Keratinocyte (primary cell): ENCODE data around the gene WDR4. TPM values are rescaled to one million over a fixed set of nuclear protein-coding genes. Genes with fewer than 3 reads are reported as not detected.
"Not testable (repeated sequence)": the region's sequence is repeated elsewhere in the genome, so short reads cannot be mapped to it uniquely, and the experiment has no call there.

ENCODE experiments used
- DNase-seq: peaks from one replicate; pipeline ENCODE4 v3.0.0-alpha.2; 2011; ENCODE audit warnings: low read depth, missing footprints, low spot score
- FAIRE-seq: peaks from 2 replicates; lab custom pipeline; 2011; peaks lifted over from hg19 to GRCh38; lab: Jason Lieb, UNC
- H2AFZ ChIP-seq: 2 replicates; pipeline ENCODE4 v1.6.0; 2012; ENCODE audit warnings: low read length, control low read depth, inconsistent platforms; ENCODE audit not compliant: control insufficient read depth
- H3K27ac ChIP-seq: 2 replicates; pipeline ENCODE4 v1.5.1; 2011; ENCODE audit warnings: low read length; ENCODE audit not compliant: control insufficient read depth, insufficient read depth
- H3K27me3 ChIP-seq: 3 replicates; pipeline ENCODE4 v1.6.0; 2011; ENCODE audit warnings: low read length; ENCODE audit not compliant: control insufficient read depth, insufficient read depth; ENCODE audit errors: extremely low read depth
- H3K36me3 ChIP-seq, 2 experiments: 2 replicates in 1 of 2; 3 replicates in 1 of 2; pipeline ENCODE4 v1.5.1; 2011; ENCODE audit warnings: low read length in 2 of 2, mild to moderate bottlenecking in 1 of 2; ENCODE audit not compliant: control insufficient read depth in 2 of 2, insufficient read depth in 2 of 2; ENCODE audit errors: extremely low read depth in 1 of 2
- H3K4me1 ChIP-seq: 3 replicates; pipeline ENCODE4 v1.5.1; 2011; ENCODE audit warnings: low read length; ENCODE audit not compliant: control insufficient read depth, insufficient read depth; ENCODE audit errors: extremely low read depth
- H3K4me2 ChIP-seq: 3 replicates; pipeline ENCODE4 v1.6.0; 2011; ENCODE audit warnings: low read depth, low read length; ENCODE audit not compliant: control insufficient read depth, insufficient read depth; ENCODE audit errors: extremely low read depth
- H3K4me3 ChIP-seq, 3 experiments: fragments of 200-600 bp in 1 of 3; sonication (generic) in 1 of 3; 2 replicates in 2 of 3; 3 replicates in 1 of 3; pipeline ENCODE4 v1.5.1; 2011 to 2016; ENCODE audit warnings: low read length in 3 of 3, mild to moderate bottlenecking in 3 of 3, control low read depth in 2 of 3, inconsistent platforms in 1 of 3, low read depth in 1 of 3, mixed read lengths in 1 of 3, mixed run types in 1 of 3, moderate library complexity in 1 of 3; ENCODE audit not compliant: control insufficient read depth in 2 of 3, insufficient read depth in 2 of 3; ENCODE audit errors: extremely low read depth in 1 of 3
- H3K79me2 ChIP-seq: 2 replicates; pipeline ENCODE4 v1.6.0; 2012; ENCODE audit warnings: low read length; ENCODE audit not compliant: control insufficient read depth, insufficient read depth
- H3K9ac ChIP-seq: 3 replicates; pipeline ENCODE4 v1.6.0; 2011; ENCODE audit warnings: low read length; ENCODE audit not compliant: control insufficient read depth, insufficient read depth; ENCODE audit errors: extremely low read depth
- H3K9me1 ChIP-seq: 3 replicates; pipeline ENCODE4 v1.6.0; 2011; ENCODE audit warnings: low read length; ENCODE audit not compliant: control insufficient read depth, insufficient read depth; ENCODE audit errors: extremely low read depth
- H3K9me3 ChIP-seq: 2 replicates; pipeline ENCODE4 v1.5.1; 2012; ENCODE audit warnings: low read depth, low read length; ENCODE audit not compliant: control insufficient read depth
- H4K20me1 ChIP-seq: 3 replicates; pipeline ENCODE4 v1.6.0; 2011; ENCODE audit warnings: low read length; ENCODE audit not compliant: control insufficient read depth, insufficient read depth; ENCODE audit errors: extremely low read depth
- CTCF ChIP-seq, 3 experiments: IDR thresholded peaks in 1 of 3; conservative IDR thresholded peaks in 1 of 3; optimal IDR thresholded peaks in 1 of 3; 2 replicates in 2 of 3; 3 replicates in 1 of 3; pipeline versions ENCODE3 to v1.5.1; 2011; ENCODE audit warnings: low read length in 3 of 3, mild to moderate bottlenecking in 3 of 3, moderate library complexity in 2 of 3, control low read depth in 1 of 3, inconsistent platforms in 1 of 3; ENCODE audit not compliant: insufficient read depth in 2 of 3; ENCODE audit errors: extremely low read depth in 1 of 3
- EZH2 ChIP-seq: IDR thresholded peaks from one replicate; pipeline ENCODE4 v1.6.1; 2012; ENCODE audit warnings: inconsistent platforms, mild to moderate bottlenecking, low read length, moderate library complexity
- dilution Hi-C: fragments of 300-500 bp; cut with MboI; formaldehyde crosslinking; loops from one replicate; pipeline ENCODE4 v1.7.0; 2020; ENCODE audit warnings: low sequenced_read_pairs; ENCODE audit not compliant: extremely low pct_ligation_motif_present
- polyA plus RNA-seq, 5 experiments: library from polyadenylated mRNA; depleted of rRNA in 3 of 5; stranded (reverse) in 3 of 5; stranded (forward) in 1 of 5; unstranded in 1 of 5; fragments of >200 nt; gene quantifications; 1 replicate in 1 of 5; 2 replicates in 3 of 5; 3 replicates in 1 of 5; pipeline versions ENCODE4 v1.2.1 to v1.2.3, GENCODE V29; 2011 to 2012; ENCODE audit warnings: missing spikeins in 2 of 5, low read depth in 1 of 5, low replicate concordance in 1 of 5

Gene WDR4
- polyA plus RNA-seq, 1 donor (not counting 4 experiments of a cell fraction or from before 2014, with no cell fraction given), result 14.9 TPM

- Histone ChIP-seq H3K4me3 (no peak overlapping the region), H3K36me3 (peaks cover 0 to 2% of the 10 kb centered on the region in 2 experiments), H4K20me1 (peaks cover 2% of the 10 kb centered on the region), H3K9me3 (no peaks in the 10 kb centered on the region), H3K4me2 (no peak overlapping the region), H3K9ac (no peak overlapping the region), H3K4me1 (no peaks in the 10 kb centered on the region), H3K27ac (no peak overlapping the region), H2AFZ (no peak overlapping the region), H3K79me2 (no peaks in the 10 kb centered on the region), H3K9me1 (peaks cover 2% of the 10 kb centered on the region), H3K27me3 (no peaks in the 10 kb centered on the region)
- dilution Hi-C loops, result no loop called here
- FAIRE-seq (no peak), DNase-seq (no peak)
- TF ChIP-seq CTCF (optimal IDR thresholded peaks at IDR 0.05 in 1 of 3, IDR thresholded peaks at IDR 0.05 in 1 of 3, conservative IDR thresholded peaks at IDR 0.05 in 1 of 3; ENCODE audit: extremely low read depth in 1 of 3, insufficient read depth in 2 of 3, low read length in 3 of 3), result no peak
- TF ChIP-seq EZH2, result no peak
Observed at GRCh38 chr21:42833859-42834725, 45.2 kb downstream of the WDR4 start.

- DNase-seq, result no peak
- Histone ChIP-seq H3K36me3 (no peaks in the 10 kb centered on the region), H3K9me1 (peaks cover 2% of the 10 kb centered on the region), H2AFZ (no peak overlapping the region), H3K9ac (no peak overlapping the region), H3K27me3 (no peaks in the 10 kb centered on the region), H3K79me2 (no peaks in the 10 kb centered on the region), H3K9me3 (no peaks in the 10 kb centered on the region), H3K4me1 (no peaks in the 10 kb centered on the region), H4K20me1 (peaks cover 2% of the 10 kb centered on the region), H3K27ac (no peak overlapping the region), H3K4me2 (no peak overlapping the region), H3K4me3 (no peak overlapping the region)
- no peak for TF ChIP-seq EZH2
- TF ChIP-seq CTCF (optimal IDR thresholded peaks at IDR 0.05 in 1 of 3, IDR thresholded peaks at IDR 0.05 in 1 of 3, conservative IDR thresholded peaks at IDR 0.05 in 1 of 3; ENCODE audit: extremely low read depth in 1 of 3, insufficient read depth in 2 of 3, low read length in 3 of 3), result peak; percentile 17 to 50 (median 18)
- dilution Hi-C loops, result no loop called here
- no peak for FAIRE-seq
Observed at GRCh38 chr21:42833439-42833815, 45.9 kb downstream of the WDR4 start.

- H4K20me1 ChIP-seq, H3K4me1 ChIP-seq, dilution Hi-C loops, H3K9me1 ChIP-seq, H3K9me3 ChIP-seq, H3K36me3 ChIP-seq, H3K4me3 ChIP-seq, H3K27me3 ChIP-seq, DNase-seq, H2AFZ ChIP-seq, H3K4me2 ChIP-seq, H3K27ac ChIP-seq, H3K9ac ChIP-seq, H3K79me2 ChIP-seq, FAIRE-seq: not testable (repeated sequence)
Observed at GRCh38 chr21:42832321-42832630, 47.1 kb downstream of the WDR4 start.
